Measurements from ENCODE around the gene CYP1A1.

The CYP1A1 gene

DNA sequence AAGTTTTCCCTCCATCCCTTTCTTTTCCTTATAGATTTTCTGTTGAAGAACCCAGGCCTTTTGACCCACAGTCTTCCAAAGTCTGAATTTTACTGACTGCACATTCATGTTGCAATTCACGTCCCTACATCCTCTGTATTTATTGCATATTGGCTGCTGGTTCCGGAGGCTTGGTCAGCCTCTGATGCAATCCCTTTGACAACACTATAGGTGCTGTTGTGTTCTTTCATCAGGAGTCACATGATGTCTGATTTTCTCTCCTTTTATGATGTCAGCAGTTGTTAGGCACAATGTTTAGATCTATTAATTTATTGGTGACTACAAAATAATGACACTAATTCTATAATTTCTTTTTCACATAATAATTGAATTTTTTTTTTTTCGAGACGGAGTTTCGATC lies 8.7 kb downstream of the CYP1A1 start:
- Histone ChIP-seq H3K9ac (ENCODE audit: low read length) (no peak overlapping the region), H3K9me3 (ENCODE audit: control insufficient read depth, low read length) (no peaks in the 10 kb centered on the region), H3K4me3 (ENCODE audit: low read length) (no peak overlapping the region), H3K4me1 (ENCODE audit: control insufficient read depth, insufficient read depth, low read length) (no peaks in the 10 kb centered on the region), H3K27me3 (ENCODE audit: control insufficient read depth, insufficient read depth, low read length) (no peaks in the 10 kb centered on the region), H3K36me3 (ENCODE audit: control insufficient read depth, insufficient read depth, low read length) (no peaks in the 10 kb centered on the region)

DNA sequence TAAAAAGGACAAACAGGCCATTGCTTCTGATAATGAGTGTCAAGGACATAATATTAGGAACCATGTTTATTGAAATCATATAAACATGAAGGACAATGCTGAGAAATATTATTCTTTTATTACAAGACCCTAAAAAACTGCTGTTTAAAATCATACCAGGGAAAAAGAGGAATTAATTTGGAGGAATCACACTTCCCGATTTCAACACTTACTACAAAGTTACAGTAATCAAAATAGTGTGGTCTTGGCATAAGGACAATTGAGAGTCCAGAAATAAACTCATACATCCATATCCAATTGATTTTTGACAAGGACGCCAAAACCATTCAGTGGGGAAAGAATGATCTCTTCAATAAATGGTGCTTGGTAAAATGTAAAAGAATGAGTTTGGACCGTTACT lies 13.0 kb downstream of the CYP1A1 start:
- Histone ChIP-seq H3K9ac (ENCODE audit: low read length) (no peak overlapping the region), H3K4me3 (ENCODE audit: low read length) (no peak overlapping the region), H3K36me3 (ENCODE audit: control insufficient read depth, insufficient read depth, low read length) (no peaks in the 10 kb centered on the region), H3K4me1 (ENCODE audit: control insufficient read depth, insufficient read depth, low read length) (no peaks in the 10 kb centered on the region), H3K27me3 (ENCODE audit: control insufficient read depth, insufficient read depth, low read length) (no peaks in the 10 kb centered on the region), H3K9me3 (ENCODE audit: control insufficient read depth, low read length) (no peaks in the 10 kb centered on the region)

DNA sequence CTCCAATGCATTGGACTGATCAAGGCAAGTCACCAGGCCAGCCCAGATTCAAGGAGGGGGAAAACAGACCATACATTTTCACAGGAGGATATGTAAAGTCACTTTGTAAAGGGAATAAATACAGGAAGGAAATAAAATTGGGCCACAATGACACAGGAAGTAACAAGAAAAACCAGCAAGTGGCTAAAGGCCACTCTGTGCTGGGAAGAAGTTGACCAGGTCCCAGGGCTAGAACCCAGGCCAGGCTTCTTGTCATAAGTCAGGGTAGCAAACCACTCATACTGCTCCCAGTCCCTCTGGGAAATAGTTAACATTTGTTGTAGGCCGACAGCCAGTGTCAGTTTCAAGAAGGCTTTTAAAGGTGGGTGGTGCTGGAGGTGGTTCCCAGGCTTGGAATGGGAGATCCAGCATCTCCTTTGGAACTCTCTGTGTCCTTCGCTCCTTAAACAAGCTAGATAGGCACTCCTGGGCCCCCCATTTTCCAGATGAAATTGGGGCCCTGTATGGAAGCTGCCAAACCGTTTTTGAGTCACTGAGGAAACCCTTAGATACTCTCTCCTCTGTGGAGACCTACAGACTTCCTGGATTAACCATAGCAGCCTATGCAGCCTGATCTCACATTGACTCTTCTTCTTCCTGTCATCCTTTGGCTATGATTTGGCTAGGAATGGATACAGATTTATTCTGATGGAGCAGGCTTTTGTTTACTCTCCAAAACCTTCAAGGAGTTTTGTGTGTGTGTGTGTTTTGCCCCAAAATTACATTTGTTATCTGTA lies 14.8 kb downstream of the CYP1A1 start:
- H3K9ac ChIP-seq (ENCODE audit: low read length) = no peak overlapping the region
- H3K4me1 ChIP-seq (ENCODE audit: control insufficient read depth, insufficient read depth, low read length) = no peaks in the 10 kb centered on the region
- H3K9me3 ChIP-seq (ENCODE audit: control insufficient read depth, low read length) = no peaks in the 10 kb centered on the region
- H3K27me3 ChIP-seq (ENCODE audit: control insufficient read depth, insufficient read depth, low read length) = no peaks in the 10 kb centered on the region
- no peak overlapping the region for H3K4me3 ChIP-seq (ENCODE audit: low read length)
- no peaks in the 10 kb centered on the region for H3K36me3 ChIP-seq (ENCODE audit: control insufficient read depth, insufficient read depth, low read length)

DNA sequence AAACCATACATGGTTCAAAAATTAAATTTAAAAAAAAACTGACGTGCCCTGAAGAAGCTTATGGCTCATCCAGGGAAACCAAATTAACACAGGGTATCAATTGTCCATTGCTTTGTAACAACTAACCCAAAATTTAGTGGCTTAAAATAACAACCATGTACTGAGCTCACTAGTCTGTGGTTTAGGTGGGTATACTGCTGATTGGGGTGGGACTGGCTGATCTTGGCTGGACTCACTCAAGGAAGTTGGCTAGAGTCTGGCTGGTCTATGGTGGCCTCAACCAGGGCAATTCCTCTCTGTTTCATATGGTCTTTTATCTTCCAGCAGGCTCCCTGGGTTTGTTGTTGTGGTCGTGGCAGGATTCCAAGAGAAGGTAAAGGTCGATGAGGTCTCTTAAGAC lies 15.4 kb downstream of the CYP1A1 start:
- Histone ChIP-seq H3K4me3 (ENCODE audit: low read length) (no peak overlapping the region), H3K4me1 (ENCODE audit: control insufficient read depth, insufficient read depth, low read length) (no peaks in the 10 kb centered on the region), H3K36me3 (ENCODE audit: control insufficient read depth, insufficient read depth, low read length) (no peaks in the 10 kb centered on the region), H3K9me3 (ENCODE audit: control insufficient read depth, low read length) (no peaks in the 10 kb centered on the region), H3K9ac (ENCODE audit: low read length) (no peak overlapping the region), H3K27me3 (ENCODE audit: control insufficient read depth, insufficient read depth, low read length) (no peaks in the 10 kb centered on the region)

DNA sequence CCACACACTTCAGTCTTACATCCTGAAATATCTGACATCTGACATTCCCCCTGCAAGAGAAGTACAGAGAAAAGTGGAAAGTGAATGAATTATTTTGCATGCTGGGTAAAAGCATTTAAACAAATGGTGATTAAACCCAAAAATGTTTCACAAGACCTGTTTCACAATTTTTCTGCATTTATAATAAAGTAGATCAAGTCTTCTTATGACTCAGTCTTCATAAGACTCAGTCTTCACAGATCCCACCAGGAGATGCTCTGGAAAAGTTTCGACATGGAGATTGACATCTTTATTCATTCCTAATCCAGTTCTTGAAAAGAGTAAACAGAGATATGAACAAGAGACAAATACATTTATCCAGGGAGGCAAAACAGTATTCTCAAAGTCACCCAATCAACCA lies 16.3 kb downstream of the CYP1A1 start:
- Histone ChIP-seq H3K36me3 (ENCODE audit: control insufficient read depth, insufficient read depth, low read length) (no peaks in the 10 kb centered on the region), H3K9ac (ENCODE audit: low read length) (no peak overlapping the region), H3K27me3 (ENCODE audit: control insufficient read depth, insufficient read depth, low read length) (no peaks in the 10 kb centered on the region), H3K4me1 (ENCODE audit: control insufficient read depth, insufficient read depth, low read length) (no peaks in the 10 kb centered on the region), H3K4me3 (ENCODE audit: low read length) (no peak overlapping the region), H3K9me3 (ENCODE audit: control insufficient read depth, low read length) (no peaks in the 10 kb centered on the region)

DNA sequence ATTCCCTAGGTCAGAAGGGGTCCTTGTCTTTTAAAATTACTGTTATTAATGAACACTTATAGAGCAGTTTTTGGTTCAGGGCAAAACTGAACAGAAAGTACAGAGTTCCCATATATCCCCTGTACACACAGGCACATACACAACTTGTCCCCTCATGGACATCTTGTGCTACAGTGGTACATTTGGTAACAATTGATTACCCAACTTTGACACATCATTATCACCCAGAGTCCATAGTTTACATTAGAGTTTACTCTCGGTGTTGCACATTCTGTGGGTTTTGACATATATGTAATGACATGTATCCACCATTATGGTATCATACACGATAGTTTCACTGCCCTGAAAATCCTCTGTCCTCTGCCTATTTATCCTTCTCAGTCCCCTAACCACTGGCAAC lies 28.5 kb downstream of the CYP1A1 start:
- Histone ChIP-seq H3K4me1 (ENCODE audit: control insufficient read depth, insufficient read depth, low read length) (peaks cover 7% of the 10 kb centered on the region), H3K27me3 (ENCODE audit: control insufficient read depth, insufficient read depth, low read length) (no peaks in the 10 kb centered on the region), H3K9ac (ENCODE audit: low read length) (no peak overlapping the region), H3K9me3 (ENCODE audit: control insufficient read depth, low read length) (no peaks in the 10 kb centered on the region), H3K4me3 (ENCODE audit: low read length) (no peak overlapping the region), H3K36me3 (ENCODE audit: control insufficient read depth, insufficient read depth, low read length) (no peaks in the 10 kb centered on the region)

DNA sequence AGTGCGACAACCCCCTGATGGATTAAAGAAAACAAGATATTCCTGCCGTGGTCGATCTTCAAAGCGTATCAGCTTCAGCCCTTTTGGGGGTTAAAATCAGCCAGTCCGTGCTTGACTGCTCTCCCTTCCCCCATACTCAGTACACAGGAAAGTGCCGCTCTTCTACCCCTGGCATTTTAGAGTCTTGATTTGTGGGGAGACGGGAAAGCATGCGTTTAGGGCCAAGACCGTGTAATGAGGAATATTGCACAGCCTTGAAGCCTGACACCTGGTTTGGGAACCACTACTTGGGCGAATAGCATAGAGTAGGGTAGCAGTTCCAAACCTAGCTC lies 29.0 kb downstream of the CYP1A1 start:
- Histone ChIP-seq H3K36me3 (ENCODE audit: control insufficient read depth, insufficient read depth, low read length) (no peaks in the 10 kb centered on the region), H3K4me3 (ENCODE audit: low read length) (peak overlapping the region; percentile 79), H3K4me1 (ENCODE audit: control insufficient read depth, insufficient read depth, low read length) (peaks cover 7% of the 10 kb centered on the region), H3K9me3 (ENCODE audit: control insufficient read depth, low read length) (no peaks in the 10 kb centered on the region), H3K27me3 (ENCODE audit: control insufficient read depth, insufficient read depth, low read length) (no peaks in the 10 kb centered on the region), H3K9ac (ENCODE audit: low read length) (peak overlapping the region; percentile 93)

DNA sequence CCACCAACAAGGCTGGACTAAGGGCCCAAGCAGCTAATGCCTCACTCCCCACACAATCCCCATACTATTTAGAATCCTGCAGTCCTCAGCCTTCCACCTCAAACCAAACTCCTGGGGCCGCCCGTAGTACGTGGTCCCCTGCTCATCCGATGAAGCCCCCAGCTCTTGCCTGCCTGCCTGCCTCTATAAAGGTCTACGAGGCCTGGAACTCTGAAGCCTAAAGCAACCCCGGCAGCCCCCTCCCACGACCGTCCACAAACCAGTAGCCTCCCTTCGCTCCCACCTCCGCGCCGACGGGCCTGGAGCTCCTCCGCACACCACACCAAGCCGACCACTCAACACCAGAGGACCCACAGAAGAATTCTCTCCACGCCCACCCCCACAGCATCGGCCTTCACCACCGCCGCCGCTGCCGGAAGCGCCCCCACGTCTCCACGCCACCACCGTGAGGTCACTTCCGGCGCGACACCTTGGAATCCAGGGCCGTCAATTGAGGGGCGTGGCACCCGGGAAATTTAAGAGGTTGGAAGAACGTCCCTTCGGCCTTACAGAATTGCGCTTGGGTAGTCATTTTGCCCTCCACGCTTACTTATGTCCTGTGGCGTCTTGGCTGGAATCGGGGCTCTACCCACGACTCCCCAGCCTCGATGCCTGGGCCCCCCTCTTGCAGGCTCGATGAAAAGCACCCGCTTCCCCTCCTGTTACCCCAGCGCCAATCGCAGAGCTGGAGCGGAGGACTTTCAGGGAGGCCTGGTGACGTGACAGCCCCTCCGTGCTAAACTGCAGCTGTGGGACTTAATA lies 29.5 kb downstream of the CYP1A1 start, which contains the start of gene EDC3:
TSS of gene EDC3 (minus strand) at position 428 of the 801 bp plus-strand sequence. CDS start 20,900 bp downstream, outside the sequence.
- no peaks in the 10 kb centered on the region for H3K36me3 ChIP-seq (ENCODE audit: control insufficient read depth, insufficient read depth, low read length)
- no peaks in the 10 kb centered on the region for H3K27me3 ChIP-seq (ENCODE audit: control insufficient read depth, insufficient read depth, low read length)
- peak within 1 kb of the TSS; percentile 93 for H3K9ac ChIP-seq (ENCODE audit: low read length)
- no peaks in the 10 kb centered on the region for H3K9me3 ChIP-seq (ENCODE audit: control insufficient read depth, low read length)
- H3K4me3 ChIP-seq (ENCODE audit: low read length) = peak within 1 kb of the TSS; percentile 79
- peaks cover 7% of the 10 kb centered on the region for H3K4me1 ChIP-seq (ENCODE audit: control insufficient read depth, insufficient read depth, low read length)

DNA sequence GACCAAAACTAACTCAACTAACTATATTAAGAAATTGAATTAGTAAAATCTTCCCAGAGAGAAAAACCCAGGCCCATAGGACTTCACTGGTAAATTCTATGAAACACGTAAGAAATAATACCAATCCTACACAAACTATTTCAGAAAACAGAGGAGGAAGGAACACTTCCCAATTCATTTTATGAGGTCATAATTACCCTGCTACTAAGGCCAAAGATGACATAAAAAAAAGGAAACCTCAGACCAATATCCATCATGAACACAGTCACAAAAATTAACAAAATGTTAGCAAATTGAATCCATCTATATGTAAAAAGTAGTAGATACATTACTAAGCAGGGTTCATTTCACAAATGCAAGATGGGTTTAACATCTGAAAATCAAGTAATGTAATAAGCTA lies 33.0 kb downstream of the CYP1A1 start:
- Histone ChIP-seq H3K4me1 (ENCODE audit: control insufficient read depth, insufficient read depth, low read length) (peaks cover 7% of the 10 kb centered on the region), H3K9ac (ENCODE audit: low read length) (no peak overlapping the region), H3K4me3 (ENCODE audit: low read length) (no peak overlapping the region), H3K9me3 (ENCODE audit: control insufficient read depth, low read length) (no peaks in the 10 kb centered on the region), H3K36me3 (ENCODE audit: control insufficient read depth, insufficient read depth, low read length) (no peaks in the 10 kb centered on the region), H3K27me3 (ENCODE audit: control insufficient read depth, insufficient read depth, low read length) (no peaks in the 10 kb centered on the region)

DNA sequence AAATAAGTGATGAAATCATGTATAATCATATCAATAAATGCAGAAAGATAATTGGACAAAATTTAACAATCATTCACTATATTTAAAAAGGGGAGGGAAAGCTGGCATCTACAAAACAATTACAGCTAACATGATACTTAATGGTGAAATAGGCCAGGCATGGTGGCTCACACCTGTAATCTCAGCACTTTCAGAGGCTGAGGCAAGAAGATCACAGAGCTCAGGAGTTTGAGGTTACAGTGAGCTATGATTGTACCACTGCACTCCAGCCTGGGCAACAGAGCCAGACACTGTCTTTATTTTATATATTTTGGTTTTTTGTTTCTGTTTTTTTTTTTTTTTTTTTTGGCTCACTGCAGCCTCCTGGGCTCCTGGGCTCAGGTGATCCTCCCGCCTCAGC lies 41.6 kb downstream of the CYP1A1 start:
- Histone ChIP-seq H3K27me3 (ENCODE audit: control insufficient read depth, insufficient read depth, low read length) (no peaks in the 10 kb centered on the region), H3K36me3 (ENCODE audit: control insufficient read depth, insufficient read depth, low read length) (no peaks in the 10 kb centered on the region), H3K4me3 (ENCODE audit: low read length) (no peak overlapping the region), H3K9ac (ENCODE audit: low read length) (no peak overlapping the region), H3K4me1 (ENCODE audit: control insufficient read depth, insufficient read depth, low read length) (no peaks in the 10 kb centered on the region), H3K9me3 (ENCODE audit: control insufficient read depth, low read length) (no peaks in the 10 kb centered on the region)

DNA sequence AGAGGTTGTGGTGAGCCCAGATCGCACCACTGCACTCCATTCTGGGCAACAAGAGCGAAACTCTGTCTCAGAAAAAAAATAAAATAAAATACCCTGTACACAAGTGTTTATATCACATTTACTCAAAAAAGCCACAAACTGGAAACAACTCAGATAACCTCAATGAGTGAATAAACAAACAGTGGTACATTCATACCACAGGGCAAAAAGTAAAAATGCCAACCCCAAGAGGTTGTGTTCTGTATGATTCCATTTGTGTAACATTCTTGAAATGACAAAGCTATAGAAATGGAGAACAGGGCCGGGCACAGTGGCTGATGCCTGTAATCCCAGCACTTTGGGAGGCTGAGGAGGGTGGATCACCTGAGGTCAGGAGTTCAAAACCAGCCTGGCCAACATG lies 42.4 kb downstream of the CYP1A1 start:
- no peaks in the 10 kb centered on the region for H3K36me3 ChIP-seq (ENCODE audit: control insufficient read depth, insufficient read depth, low read length)
- H3K4me3 ChIP-seq (ENCODE audit: low read length) = no peak overlapping the region
- no peaks in the 10 kb centered on the region for H3K27me3 ChIP-seq (ENCODE audit: control insufficient read depth, insufficient read depth, low read length)
- H3K9ac ChIP-seq (ENCODE audit: low read length) = no peak overlapping the region
- H3K9me3 ChIP-seq (ENCODE audit: control insufficient read depth, low read length) = no peaks in the 10 kb centered on the region
- no peaks in the 10 kb centered on the region for H3K4me1 ChIP-seq (ENCODE audit: control insufficient read depth, insufficient read depth, low read length)

DNA sequence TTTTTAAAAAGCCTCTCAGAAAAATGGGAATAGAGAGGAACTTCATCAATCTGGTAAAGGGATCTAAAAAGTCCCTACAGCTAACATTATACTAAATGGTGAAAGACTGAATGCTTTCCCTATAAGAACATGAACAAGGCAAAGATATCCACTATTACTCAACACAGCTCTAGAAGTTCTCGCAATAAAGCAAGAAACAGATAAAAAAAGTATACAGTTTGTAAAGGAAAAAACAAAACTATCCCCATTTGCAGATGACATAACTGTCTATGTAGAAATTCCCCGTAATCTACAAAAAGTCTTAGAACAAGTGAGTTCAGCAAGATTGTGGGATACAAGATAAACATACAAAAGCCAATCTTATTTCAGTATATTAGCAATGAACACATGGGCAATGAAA lies 44.9 kb downstream of the CYP1A1 start:
- no peak overlapping the region for H3K9ac ChIP-seq (ENCODE audit: low read length)
- no peaks in the 10 kb centered on the region for H3K9me3 ChIP-seq (ENCODE audit: control insufficient read depth, low read length)
- no peaks in the 10 kb centered on the region for H3K36me3 ChIP-seq (ENCODE audit: control insufficient read depth, insufficient read depth, low read length)
- H3K27me3 ChIP-seq (ENCODE audit: control insufficient read depth, insufficient read depth, low read length) = no peaks in the 10 kb centered on the region
- no peaks in the 10 kb centered on the region for H3K4me1 ChIP-seq (ENCODE audit: control insufficient read depth, insufficient read depth, low read length)
- H3K4me3 ChIP-seq (ENCODE audit: low read length) = no peak overlapping the region

Measured in mucosa of stomach (tissue), 1 donor.